ENCODE data around the gene SRMS.

GRCh38 chr20:63522981-63523611, 24.5 kb downstream of the SRMS start:
- TF ChIP-seq, protein P1, sequence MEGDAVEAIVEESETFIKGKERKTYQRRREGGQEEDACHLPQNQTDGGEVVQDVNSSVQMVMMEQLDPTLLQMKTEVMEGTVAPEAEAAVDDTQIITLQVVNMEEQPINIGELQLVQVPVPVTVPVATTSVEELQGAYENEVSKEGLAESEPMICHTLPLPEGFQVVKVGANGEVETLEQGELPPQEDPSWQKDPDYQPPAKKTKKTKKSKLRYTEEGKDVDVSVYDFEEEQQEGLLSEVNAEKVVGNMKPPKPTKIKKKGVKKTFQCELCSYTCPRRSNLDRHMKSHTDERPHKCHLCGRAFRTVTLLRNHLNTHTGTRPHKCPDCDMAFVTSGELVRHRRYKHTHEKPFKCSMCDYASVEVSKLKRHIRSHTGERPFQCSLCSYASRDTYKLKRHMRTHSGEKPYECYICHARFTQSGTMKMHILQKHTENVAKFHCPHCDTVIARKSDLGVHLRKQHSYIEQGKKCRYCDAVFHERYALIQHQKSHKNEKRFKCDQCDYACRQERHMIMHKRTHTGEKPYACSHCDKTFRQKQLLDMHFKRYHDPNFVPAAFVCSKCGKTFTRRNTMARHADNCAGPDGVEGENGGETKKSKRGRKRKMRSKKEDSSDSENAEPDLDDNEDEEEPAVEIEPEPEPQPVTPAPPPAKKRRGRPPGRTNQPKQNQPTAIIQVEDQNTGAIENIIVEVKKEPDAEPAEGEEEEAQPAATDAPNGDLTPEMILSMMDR (IDR thresholded peaks at IDR 0.05): no peak
- no peak for TF ChIP-seq POLR2A (IDR thresholded peaks at IDR 0.05)

Measured in heart left ventricle (tissue), 13 donors.